ENCODE measurements around the gene CEP135.
"Not testable (repeated sequence)": the region's sequence is repeated elsewhere in the genome, so short reads cannot be mapped to it uniquely, and the experiment has no call there.

CEP135 gene, protein sequence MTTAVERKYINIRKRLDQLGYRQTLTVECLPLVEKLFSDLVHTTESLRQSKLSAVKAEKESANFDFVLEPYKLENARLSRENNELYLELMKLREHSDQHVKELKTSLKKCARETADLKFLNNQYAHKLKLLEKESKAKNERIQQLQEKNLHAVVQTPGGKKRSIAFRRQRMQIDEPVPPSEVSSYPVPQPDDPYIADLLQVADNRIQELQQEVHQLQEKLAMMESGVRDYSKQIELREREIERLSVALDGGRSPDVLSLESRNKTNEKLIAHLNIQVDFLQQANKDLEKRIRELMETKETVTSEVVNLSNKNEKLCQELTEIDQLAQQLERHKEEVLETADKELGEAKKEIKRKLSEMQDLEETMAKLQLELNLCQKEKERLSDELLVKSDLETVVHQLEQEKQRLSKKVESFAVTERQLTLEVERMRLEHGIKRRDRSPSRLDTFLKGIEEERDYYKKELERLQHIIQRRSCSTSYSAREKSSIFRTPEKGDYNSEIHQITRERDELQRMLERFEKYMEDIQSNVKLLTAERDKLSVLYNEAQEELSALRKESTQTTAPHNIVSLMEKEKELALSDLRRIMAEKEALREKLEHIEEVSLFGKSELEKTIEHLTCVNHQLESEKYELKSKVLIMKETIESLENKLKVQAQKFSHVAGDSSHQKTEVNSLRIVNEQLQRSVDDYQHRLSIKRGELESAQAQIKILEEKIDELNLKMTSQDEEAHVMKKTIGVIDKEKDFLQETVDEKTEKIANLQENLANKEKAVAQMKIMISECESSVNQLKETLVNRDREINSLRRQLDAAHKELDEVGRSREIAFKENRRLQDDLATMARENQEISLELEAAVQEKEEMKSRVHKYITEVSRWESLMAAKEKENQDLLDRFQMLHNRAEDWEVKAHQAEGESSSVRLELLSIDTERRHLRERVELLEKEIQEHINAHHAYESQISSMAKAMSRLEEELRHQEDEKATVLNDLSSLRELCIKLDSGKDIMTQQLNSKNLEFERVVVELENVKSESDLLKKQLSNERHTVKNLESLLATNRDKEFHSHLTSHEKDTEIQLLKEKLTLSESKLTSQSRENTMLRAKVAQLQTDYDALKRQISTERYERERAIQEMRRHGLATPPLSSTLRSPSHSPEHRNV

DNA sequence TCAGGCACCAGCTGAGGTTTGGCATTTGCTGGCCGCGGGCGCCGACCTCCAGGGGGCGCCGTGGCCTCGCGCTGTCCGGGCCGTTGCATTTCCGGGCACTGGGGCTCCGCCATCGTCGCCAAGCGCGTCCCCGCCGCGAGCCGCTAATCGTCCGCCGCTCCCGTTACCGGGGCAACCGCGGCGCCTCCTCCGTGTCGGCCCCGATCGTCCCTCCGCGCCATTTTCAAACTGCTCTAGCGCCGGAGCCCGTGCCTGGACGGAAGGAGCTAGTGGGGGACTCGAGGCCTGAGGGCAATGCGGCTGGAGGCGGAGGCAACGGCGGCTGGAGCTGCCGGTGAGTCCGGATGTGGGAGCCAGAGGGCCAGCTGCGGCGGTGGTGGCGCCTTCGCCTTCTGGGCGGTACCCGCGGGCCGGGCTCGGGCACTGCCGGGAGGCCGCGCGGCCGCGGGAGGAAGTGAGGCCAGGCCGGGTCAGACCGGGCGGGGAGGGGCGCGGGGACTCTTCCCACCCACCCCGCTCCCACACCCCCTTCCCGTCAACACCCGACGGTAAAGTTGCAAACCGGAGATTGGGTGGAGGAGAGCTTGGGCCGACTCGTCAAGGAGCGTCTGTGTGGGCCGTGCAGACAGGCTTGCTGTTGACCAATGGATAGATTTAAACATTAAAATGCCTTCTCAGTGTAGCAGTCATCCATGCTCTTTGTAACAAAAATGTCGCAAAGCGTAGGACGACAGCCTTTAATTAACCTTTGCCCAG lies at the start of gene CEP135:
Gene CEP135 (plus strand): TSS at position 220 of the 756 bp plus-strand sequence. CDS start 3,186 bp downstream, outside the sequence.
- peak; percentile 85 to 96 for DNase-seq

DNA sequence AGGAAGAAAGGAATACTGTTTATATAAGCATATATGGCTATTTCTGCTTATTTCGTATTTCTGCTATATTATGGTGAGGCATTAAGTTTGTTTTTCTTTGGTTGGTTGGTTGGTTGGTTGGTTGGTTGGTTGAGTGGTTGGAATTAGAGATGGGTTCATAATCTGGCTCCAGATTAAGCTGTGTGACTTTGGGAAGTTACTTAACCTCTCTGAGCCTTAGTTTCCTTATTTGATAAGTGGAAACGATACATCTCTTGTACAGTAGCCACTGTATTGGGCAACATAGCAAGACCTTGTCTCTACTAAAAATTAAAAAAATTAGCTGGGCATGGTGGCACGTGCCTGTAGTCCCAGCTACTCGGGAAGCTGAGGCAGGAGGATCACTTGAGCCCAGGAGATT lies 46.1 kb upstream of the CEP135 start:
- DNase-seq, result no peak

DNA sequence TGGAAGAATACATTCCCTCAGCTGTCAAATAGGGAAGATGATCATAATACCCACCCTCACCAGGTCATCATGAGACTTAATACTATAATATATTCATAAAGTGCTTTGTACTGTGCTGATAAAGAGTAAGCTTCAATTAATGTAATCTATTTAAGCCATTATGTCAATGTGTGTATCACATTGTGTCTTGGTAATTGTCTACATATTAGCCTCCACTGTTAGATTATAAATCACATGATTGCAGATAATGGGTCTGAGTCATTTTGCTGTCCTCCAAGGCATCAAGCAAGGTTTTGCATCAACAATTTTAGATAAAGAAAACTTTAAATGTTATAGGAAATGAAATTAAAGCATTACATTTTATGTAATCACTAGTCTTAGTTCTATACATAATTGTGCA lies 45.2 kb upstream of the CEP135 start:
- no peak for DNase-seq

DNA sequence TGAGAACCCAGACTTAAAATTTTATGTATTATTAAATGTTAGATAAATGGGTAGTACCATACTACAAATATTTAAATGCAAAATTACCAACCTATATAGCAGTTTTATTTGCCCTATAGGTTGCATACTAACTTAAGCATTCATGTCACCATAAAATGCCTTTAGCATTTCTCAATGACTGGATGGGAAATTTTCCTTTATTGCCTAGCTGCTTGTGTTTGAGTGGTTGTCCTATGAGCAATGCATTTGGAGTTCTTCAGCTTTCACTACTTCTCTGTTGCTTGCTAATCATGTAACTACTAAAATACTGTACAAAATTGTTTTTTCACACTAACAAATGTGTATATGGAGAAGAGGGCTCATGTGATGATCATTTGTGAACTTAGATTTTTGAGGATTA lies 44.2 kb upstream of the CEP135 start:
- DNase-seq, result no peak

DNA sequence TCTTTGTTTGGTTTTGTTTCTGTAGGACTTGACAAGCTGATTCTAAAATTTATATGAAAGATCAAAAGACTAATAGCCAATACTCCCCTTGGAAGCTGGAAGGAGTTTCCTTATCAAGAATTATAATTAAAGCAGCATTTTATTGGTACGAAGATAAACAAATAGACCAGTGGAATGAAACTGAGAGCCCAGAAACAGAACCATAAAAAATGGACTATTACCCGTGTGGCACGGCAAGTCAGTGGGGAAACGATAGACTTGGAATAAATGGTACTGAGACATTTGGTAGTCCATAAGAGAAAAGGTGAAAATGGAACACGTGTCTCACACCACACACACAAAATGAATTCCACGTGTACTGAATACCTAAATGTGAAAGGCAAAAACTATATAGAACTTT lies 42.4 kb upstream of the CEP135 start:
- DNase-seq, result no peak

DNA sequence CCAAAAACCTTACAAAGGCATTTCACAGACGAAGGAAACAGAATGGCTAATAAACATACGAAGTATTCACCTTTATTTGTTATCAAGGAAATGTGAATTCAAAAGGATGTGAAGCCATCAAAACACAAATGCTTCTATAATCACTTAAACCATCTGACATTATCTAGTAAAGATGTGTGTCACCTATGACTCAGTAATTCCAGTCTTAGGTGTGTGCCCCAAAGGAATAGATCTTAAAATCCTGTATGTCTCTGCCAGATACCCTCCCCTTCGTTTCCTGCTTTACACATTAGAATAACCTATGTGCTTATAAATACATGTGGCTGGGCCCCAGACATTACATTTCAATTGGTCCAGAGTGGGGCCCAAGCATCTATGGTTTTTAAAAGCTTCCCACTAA lies 41.8 kb upstream of the CEP135 start:
- no peak for DNase-seq

DNA sequence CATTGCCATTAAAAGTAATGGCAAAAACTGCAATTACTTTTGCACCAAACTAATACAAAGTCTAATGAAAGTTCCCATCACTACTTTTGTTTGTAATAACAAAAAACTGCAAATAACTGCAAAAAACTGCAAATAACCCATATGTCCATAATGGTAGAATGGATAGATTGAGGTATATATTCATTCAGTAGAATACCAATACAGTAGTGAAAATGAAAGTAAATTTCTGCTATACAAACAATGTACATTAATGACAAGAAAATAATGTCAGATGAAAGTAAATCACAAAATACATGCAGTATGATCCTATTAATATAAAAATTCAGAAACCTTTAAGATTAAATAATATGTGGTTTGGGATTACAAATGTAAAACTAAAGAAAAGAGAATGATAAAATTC lies 41.3 kb upstream of the CEP135 start:
- no peak for DNase-seq

DNA sequence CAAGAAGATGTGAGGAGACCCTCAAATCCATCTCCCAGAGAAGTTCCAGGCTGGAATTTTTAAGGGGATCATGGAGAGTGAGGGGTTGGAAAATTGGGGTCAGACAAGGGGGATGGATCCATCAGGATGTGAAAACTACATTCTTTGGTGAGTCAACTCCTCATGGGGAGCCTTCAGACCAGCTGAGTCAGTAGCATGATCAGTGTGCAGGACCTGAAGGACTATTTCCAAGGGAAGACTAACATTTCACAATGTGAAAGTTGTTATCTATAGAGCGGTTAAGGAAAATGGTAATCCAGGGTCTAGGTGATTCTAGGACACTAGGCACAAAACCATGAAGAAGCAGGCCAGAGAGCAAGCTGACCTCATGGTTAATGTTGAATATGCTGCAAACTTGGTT lies 38.6 kb upstream of the CEP135 start:
- DNase-seq, result no peak

DNA sequence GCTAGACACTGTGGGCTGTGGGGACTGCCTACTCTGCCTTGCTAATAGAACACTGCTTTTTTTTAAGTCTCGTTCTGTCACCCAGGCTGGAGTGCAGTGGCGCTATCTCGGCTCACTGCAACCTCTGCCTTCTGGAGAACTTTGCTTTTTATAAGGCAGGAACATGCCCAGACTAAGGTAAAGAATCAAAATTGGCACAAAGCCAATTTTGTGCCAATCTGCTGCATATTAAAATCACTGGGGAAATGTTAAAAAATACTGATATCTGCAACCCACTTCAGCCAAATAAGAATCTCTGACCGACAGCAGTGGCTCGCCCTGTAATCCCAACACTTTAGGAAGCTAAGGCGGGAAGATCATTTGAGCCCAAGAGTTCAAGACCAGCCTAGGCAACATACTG lies 36.5 kb upstream of the CEP135 start:
- no peak for DNase-seq

DNA sequence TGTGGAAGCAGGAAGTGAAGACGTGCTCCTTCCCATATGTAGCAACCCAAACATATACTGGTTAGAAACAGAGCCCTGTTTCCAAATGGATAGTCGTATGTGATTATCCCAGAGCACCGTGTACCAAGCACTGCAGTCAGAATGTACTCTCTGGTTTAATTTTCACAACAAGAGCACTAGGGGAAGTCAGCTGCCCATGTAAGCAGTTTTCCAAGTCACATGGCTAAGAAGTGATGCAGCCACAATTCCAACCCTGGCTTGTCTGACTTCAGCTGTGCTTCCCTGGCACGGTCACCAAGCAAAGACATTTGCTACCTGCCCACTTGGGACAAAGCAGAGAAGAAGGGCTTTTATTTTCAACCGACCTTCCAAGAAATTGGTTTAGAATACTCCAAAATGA lies 28.2 kb upstream of the CEP135 start:
- no peak for DNase-seq

DNA sequence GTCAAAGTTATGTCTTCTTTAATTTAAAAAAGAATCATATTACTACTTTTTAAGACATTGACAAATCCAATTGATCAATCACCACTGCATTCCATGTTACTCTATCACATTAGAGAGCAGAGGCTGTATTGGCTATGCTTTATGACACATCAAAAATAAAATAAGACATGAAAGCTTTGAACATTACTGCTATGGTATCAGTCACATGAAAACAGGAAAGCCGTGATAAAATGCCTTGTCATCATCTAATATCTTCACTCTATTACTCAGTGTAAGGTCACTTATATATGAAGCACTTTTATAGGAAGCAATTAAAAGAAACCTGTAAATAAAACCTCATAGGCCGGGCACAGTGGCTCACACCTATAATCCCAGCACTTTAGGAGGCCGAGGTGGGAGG lies 27.7 kb upstream of the CEP135 start:
- no peak for DNase-seq

DNA sequence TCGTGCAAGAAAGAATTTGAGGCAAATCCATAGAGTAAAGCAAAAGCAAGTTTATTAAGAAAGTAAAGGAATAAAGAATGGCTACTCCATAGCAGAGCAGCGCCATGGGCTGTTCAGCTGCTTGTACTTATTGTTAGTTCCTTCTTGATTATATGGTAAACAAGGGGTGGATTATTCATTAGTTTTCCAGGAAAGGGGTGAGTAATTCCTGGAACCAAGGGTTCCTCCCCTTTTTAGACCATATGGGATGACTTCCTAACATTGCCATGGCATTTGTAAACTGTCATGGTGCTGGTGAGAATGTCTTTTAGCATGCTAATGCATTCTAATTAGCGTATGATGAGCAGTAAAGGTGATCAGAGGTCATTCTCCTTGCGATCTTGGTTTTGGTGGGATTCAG lies 23.5 kb upstream of the CEP135 start:
- no peak for DNase-seq

DNA sequence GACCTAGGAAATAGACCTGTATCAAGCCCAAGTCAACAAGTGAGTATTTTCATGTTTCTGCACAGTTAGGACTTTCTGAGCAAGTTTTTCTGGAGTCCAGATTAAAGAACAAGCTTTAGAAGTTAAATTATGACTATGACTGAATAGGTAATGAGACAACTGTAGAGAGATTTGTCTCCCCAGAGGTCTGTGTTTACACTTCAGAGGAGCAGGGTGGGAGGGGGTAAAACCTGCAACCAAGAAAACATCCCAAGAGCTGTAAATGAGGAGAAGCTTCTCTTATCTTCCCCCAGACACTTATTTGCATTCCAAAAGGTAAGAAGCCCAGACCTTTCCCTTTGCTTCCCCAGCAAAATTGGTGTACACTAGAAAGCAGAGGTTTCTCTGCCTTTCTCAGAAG lies 22.1 kb upstream of the CEP135 start:
- DNase-seq, result no peak

DNA sequence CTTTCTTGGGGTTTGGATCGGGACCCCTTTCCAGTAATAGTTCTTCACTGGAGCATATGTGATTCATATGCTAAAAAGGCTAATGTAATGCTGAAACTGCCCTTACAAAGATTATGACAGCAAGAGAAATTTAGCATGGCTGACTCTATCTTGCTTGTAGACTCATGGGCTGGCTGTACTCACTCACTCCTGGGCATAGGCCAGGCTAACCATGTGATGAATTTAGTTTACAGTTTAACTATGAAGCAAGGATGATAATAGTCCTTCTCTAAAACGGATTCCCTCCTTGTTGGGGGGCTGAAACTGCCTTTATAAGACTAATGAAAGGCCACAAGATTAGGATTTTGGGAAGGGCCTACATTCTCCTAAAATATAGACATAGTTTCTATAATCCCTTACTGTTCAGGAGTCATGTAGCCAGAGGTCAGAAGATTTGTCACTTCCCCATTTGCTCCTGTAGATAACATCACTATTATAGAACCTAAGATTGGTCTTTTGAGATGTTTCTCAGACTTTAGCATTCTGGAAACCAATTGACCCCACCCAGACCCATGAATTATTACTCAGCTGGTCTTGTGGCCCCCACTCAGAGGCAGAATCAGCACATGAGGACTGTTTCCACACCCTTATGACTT lies 20.8 kb upstream of the CEP135 start:
- no peak for DNase-seq

DNA sequence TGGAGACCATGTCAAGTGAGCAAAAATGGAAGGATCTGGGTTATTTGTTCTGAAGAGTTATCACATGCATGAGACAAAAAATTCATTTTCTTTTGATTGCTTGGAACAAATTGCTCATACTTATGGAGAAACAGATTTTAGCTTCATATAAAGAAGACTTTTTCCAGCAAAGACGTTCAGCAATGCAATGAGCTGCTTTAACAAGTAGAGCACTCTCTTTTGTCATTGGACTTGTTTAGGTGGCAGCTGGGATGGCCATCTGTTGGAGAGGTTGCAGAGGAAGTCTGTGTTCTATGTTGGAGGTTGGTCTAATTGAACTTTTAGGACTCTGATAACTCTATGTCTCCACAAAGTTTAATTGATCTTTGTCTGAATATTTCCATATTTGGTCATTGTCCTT lies 19.9 kb upstream of the CEP135 start:
- no peak for DNase-seq

DNA sequence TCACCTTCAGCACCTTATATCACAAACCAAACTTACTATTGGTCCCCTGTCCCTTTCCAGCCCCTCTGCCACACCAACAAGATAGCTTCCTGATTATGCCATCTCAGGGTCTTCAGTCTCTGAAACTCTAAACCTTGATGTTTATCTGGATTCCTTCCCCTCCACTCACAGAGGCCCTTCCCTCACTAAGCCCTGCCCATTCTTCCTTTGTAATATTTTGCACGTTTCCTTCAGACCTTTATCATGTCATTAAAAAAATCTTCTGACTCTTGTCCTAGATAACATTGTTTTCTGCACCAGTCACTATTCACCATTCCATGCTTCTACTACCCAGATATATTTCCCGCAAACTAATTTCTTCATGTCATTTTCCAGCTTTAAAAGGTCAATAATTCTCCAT lies 17.7 kb upstream of the CEP135 start:
- DNase-seq, result no peak

DNA sequence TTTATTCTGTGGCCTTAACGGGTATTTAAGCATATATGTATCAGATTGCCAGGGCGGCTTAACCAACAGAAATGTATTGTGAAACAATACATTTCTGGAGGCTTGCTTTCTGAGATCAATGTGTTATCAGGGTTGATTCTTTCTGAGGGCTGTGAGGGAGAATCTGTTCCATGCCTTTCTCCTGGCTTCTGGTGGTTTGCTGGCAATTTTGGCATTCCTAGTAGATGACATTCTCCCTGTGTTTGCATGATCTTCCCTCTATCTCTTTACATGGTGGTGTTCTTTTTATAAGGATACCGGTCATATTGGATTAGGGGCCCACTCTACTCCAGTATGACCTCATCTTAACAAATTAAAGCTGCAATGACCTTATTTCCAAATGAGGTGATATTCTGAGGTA lies 16.9 kb upstream of the CEP135 start:
- no peak for DNase-seq

DNA sequence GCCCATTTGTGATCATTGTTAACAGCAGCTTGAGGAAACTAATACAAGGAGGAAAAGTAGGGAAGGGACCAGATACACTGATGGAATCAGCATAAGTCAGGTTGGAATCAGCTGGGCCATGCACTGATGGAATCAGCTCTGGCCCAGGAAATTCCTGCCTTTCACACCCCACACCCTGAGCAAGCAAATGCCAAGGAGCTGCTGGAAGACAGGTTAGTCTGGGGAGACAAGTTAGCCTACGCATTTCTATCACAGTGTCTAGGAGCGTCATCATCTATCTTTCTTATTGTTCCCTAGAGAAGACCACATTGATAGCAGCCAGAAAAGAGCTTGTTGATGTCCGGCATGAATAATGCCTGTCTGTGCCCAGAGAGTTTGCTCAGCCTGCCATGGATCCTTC lies 16.2 kb upstream of the CEP135 start:
- no peak for DNase-seq

DNA sequence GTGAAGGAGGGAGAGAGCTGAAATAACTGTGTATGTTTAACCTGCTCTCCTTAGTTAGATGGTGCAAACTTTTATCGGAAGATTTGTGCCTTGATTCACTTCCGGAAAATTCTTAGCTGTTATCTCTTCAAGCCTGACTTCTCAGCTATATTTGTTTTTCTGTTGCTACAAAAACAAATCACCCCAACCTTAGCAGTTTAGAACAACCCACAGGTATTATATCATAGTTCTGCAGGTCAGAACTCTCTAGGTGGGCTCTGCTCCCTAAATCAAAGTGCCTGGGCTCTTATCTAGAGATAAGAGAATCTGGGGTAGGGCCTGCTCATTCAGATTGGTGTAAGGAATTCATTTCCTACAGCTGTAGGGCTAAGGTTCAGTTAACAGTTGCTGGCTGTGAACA lies 15.1 kb upstream of the CEP135 start:
- DNase-seq, result no peak

DNA sequence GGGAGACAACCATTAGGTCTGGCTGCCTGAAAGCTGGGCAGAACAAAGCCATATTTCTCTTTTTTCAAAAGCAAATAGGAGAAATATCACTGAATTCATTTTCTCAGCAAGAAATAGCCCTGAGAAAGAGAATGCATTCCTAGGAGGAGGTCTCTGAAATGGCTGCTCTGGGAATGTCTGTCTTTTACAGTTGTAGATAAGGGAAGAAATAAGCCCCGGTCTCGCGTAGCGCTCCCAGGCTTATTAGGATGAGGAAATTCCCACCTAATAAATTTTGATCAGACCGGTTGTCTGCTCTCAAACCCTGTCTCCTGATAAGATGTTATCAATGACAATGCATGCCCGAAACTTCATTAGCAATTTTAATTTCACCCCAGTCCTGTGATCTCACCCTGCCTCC lies 12.8 kb upstream of the CEP135 start:
- not testable (repeated sequence) for DNase-seq

DNA sequence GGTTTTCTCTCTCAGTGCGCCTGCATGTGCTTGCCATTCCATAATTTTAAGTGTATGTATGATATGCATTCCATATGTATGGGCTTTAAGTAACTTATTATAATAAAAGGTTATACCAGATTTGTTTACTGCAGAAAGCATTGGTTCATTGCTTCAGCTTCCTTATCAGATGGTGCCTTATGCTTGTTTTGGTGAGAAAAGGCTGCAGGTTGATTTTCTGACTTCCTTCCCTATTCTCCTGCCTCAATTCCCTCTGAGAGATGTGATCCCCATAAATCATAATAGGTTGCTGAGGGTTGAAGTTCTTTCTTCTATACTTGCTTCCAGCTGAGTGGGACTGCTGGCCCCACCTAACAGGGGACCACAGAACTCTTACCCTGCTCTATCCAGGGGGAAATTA lies 10.3 kb upstream of the CEP135 start:
- no peak for DNase-seq

DNA sequence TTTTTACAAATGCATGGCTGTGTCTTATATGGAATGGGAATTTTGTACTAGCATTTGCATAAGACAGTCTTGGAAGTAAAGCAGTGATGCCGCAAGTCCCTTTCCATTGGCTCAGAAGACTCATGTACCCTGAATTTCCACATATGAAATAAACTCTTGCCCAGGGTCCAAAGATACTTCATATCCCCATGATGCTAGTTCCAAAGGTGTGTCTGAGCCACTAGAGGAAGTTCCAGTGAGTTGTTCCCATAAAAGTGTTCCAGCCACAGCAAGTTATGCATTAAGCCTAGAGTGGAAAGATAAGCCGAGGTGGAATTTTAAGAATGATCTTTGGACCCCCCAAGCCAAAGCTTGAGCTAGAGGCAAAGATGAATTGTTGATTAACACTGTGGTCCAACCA lies 9.3 kb upstream of the CEP135 start:
- DNase-seq, result no peak
